ENCODE results near the gene TNRC18.
"Not testable (repeated sequence)": the region's sequence is repeated elsewhere in the genome, so short reads cannot be mapped to it uniquely, and the experiment has no call there.

TNRC18 gene

GRCh38 chr7:5284304-5285281 is 139.0 kb downstream of the TNRC18 start:
- no peak for DNase-seq

DNA sequence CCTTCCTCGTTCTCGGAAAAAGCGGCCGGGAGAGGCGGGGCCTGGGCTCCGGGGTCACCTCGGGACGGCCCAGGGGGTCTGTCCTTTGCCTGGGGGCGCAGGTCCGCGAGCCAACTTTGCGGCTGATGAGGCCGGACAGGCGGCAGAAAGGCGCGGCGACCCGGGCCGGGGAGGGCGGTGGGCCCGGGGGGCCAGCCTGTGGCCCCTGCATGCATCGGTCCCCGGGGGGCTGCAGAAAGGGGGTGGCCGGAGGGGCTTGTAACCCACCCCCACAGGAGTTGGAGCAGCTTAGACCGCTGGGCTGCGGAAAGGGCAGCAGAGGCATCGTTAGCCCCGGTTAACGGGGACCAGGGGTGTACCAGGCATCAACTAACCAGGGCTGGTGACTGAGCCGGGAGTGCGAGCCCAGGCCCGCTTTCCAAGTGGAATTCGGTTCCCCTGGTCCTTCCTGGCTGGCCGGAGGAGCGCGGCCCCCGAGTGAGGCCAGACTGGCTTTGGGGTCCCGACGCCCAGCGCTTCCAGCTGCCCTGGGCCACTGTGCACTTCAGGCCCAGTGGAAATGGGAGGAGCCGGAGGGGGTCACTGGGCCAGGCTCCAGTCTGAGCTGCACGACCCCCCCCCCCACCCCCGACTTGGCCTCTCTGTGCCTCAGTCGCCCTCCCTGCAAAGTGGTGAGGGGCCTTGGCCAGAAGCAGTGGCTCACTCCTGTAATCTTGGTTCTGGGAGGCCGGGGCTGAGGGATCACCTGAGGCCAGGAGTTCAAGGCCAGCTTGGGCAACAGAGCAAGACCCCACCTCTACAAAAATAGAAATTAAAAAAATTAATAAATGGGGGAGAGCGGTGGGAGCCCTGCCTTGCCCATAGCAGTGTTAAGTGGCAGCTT is 140.0 kb downstream of the TNRC18 start:
- no peak for DNase-seq

DNA sequence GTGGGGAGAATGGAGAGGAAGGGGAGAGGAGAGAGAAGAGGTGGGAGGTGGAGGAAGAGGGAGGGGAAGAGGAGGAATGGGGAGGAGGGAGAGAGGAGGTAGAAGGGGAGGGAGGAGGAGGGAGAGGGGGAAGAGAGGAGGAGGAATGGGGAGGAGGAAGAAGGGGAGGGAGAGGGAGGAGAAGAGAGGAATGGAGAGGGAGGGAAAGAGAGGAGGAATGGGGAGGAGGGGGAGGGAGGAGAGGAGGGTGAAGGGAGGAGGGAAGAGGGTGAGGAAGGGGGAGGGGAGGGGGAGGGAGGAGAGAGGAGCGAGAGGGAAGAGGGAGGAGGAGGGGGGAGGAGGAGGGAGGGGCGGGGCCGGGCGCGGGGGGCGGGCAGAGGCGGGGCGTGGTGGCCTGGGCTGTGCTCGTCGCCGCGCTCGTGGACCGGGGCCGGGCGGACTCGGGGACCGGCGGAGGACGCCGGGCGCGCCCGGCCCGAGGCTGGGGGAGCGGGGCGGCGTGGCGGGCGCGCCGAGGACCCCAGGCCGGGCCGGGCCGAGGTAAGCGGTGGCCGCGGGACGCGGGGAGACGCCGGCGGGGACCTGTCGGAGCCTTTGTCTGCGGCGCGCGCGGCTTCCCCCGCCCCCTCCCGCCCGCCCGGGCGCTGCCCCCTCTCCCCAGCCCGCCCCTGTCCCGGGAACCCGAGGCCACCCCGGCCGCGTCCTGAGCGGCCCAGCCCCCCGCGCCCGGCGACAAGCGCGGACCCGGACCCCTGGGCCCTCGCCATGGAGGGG is 140.9 kb downstream of the TNRC18 start, which contains the start of gene SLC29A4:
Gene SLC29A4 (plus strand): TSS at position 401 of the 774 bp plus-strand sequence. CDS start 4,874 bp downstream, outside the sequence.
- peak; percentile 25 for DNase-seq

GRCh38 chr7:5281598-5282500 is 141.8 kb downstream of the TNRC18 start:
- not testable (repeated sequence) for DNase-seq

DNA sequence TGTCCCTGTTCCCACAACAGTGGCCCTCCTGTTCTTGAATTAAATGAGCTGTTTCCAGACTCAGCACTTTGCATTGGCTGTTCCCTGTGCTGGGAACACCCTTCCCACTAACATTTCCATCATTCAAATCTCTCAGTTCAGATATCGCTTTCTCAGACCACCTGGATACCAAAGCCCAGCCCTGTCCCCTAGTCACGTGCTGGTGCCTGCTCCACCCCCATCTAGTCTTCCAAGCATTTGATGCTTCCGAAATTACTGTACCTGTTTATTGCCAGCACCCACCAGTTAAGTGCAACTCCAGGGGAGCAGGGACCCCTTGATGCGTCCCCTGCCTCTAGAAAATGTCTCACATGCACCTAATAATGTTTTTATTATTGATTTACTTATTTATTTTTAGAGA is 143.9 kb downstream of the TNRC18 start:
- no peak for DNase-seq

- no peak for DNase-seq
These were observed 144.9 kb downstream of the TNRC18 start for GRCh38 chr7:5278766-5279165.

GRCh38 chr7:5276611-5277010 is 147.0 kb downstream of the TNRC18 start:
- no peak for DNase-seq

DNA sequence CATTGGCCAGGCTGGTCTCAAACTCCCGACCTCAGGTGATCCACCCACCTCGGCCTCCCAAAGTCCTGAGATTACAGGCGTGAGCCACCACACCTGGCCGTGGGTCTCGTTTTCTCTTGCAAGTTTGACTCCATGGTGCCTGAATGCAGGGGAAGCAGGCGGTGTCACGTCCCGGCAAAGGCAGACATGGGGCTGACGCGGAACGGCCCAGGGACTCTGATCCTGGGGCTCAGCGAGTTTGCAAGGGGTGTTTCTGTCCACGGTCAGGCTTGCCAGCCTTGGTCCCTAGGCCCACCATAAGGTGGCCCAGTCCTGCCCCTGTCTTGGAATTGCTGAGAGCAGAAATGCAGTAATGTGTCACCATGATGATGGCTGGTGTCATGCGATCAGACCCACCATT is 147.5 kb downstream of the TNRC18 start:
- not testable (repeated sequence) for DNase-seq

GRCh38 chr7:5275510-5275909 is 148.1 kb downstream of the TNRC18 start:
- not testable (repeated sequence) for DNase-seq

DNA sequence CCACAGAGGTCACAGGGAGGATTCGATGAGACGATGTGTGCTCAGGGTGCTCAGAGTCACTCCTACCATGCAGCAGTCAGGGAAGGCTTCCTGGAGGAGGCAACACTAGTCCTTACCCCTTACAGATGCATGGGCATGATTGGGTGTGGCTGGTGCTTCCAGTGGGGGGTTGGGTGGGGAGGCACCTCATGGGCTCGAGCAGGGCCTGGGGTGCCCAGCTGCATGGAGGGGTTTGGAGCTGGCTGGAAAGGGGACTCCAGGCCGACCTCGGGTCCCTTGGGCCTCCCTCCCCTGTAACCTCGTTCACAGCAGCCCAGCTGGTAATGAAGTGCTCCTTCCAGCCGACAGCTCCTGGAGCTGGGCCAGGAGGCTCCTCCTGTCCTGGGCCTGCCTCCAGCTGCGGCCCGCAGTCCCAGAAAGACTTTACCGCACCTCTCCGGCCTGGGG is 148.6 kb downstream of the TNRC18 start:
- DNase-seq: not testable (repeated sequence)

- DNase-seq: no peak
These were observed 149.2 kb downstream of the TNRC18 start for GRCh38 chr7:5274441-5274840.

DNA sequence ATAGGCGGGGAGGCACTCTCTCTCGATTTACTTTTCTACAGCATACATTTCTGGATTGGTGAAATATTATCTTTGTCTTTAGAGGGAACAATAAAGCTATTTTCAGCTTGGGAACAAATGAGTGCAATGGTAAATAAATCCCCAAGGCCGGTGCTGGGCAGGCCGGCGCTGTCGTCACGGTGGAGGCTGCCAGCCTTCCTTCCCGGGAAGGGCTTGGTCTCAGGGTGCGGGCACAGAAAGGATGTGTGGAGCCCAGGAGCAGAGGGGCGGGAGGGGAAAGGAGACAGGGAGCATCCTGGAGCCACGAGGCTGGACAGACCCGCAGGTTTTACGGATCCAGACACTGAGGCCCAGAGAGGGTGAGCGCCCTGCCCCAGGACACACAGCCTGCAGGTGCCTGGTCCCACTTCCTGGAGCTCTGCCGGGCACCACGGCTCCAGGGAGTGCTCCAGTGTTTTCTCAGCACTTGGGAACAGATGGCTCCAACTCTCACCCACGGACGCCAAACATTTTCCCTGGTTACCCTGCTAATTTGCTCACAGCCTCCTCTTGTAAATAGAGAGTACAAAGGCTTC is 149.7 kb downstream of the TNRC18 start:
- DNase-seq: not testable (repeated sequence)

DNA sequence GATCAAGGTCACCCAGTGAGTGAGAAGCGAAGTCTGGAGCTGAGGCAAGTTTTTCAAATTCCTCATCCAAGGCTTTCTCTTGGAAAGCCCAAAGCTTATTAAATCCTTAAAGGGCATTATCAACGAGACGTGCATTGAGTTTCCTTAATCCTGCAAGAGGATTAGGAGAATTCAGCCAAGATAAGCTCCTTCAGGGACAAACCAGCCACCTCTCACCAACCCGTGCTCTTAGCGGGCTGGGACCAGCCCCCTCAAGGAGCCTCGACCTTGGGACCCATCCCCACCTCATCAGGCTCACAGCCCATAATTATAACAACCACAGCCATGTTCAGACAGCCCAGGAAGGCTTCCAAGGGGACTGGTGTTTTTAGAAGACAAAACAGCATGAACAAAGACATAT is 152.8 kb downstream of the TNRC18 start:
- DNase-seq: no peak

- DNase-seq: not testable (repeated sequence)
These were observed 153.5 kb downstream of the TNRC18 start for GRCh38 chr7:5269992-5270657.

DNA sequence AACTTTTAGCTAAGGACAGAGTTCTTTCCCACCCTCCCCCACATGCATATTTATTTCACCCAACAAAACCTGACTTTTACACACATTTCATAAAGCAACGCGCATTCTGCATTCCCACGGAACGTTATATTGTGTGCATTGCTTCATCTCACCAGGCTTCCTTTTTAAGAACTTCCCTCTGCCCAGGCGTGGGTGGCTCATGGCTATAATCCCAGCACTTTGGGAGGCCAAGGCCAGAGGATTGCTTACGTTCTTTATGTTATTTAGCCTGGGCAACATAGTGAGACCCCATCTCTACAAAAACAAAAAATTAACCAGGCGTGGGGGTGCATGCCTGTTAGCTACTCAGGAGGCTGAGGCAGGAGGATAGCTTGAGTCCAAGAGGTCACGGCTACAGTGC is 155.8 kb downstream of the TNRC18 start:
- DNase-seq: not testable (repeated sequence)

- no peak for DNase-seq
These were observed 157.2 kb downstream of the TNRC18 start for GRCh38 chr7:5266191-5267028.

DNA sequence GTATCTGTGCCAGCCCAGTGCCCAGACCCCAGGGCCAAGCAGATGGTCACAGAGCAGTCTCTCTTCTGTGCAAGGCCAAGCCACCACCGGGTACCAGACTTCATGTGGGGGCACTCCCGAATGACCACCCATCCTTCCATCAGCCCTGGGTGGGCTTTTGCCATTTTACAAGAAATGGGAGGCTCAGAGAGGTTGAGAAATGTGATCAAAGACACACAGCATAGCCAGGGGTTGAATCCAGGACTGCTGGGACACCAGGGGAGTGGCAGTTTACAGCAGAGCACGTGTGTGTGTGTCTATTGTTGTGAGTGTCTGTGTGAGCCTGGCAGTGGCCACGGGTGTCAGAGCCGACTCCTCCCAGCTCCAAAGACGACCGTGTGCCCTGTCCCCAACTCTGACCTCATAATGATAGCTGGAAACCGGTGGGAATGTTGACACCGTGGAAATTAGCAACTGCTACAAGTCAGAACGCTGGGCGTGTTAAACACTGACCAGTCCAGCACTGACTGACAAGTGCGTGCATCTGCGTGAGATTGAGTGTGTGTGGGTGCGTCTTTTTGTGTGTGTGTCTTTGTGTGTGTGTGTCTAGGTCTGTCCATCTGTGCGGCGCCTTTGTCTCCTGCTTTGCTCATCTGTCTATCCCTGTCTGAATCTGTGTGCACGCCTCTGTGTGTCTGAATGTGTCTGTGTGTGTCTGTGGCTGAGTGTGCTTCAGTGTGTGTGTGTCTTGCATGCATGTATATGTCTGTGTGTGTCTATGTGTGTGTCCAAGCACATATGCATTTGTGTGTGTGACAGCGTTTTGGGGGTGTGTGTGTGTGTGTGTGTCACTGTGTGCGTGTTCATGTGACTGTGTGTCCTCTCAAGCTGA is 158.1 kb downstream of the TNRC18 start:
- DNase-seq: no peak

DNA sequence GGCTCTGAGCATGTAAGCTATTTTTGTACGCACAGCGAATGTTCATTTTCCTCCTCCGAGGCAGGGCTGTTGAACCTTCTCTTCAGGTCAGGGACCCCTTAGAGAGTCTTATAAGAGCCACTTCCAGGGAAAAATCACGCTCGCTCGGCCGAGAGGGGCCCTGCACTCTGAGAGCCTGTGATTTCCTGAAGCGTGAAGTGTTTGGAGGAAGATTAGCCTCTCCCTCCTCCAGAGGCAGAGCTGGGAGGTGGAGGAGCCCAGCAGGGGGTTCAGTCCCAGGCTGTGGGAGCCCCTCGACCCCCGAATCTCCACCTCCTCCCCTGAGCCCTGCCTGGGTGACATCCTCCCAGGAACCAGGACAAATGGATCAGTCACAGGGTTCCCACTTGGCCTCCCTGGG is 160.6 kb downstream of the TNRC18 start:
- DNase-seq: not testable (repeated sequence)
